Naive thymus-derived CD8-positive, alpha-beta T cell (primary cell): Measurements from ENCODE around the gene ARHGAP22. TPM values are rescaled to one million over a fixed set of nuclear protein-coding genes. Genes with fewer than 3 reads are reported as not detected.

Source experiments
- ATAC-seq, 2 donors: fragments of 150-1000 bp; cut with Tn5 transposase in 1 of 2; sonication (Bioruptor Pico), chemical (Tn5 transposase) in 1 of 2; 1 replicate in 1 of 2; 2 replicates in 1 of 2; pipeline ENCODE4 v1.10.0; 2021; ENCODE audit warnings: mild to moderate bottlenecking in 2 of 2, moderate library complexity in 2 of 2
- POLR2A ChIA-PET: fragments of 350-600 bp; sonication (Branson Sonifier 250); formaldehyde crosslinking; loops from one replicate; lab custom pipeline; 2021; ENCODE audit warnings: antibody characterized with exemption; lab: Charles Lee
- DNase-seq, 10 donors: peaks; one replicate each; pipeline versions ENCODE4 v3.0.0 to v3.0.0-alpha.2; 2020 to 2022
- H3K27ac Mint-ChIP-seq, 10 donors: one replicate each; pipeline ENCODE4 v1.8.0; 2020 to 2022; ENCODE audit warnings: mild to moderate bottlenecking in 10 of 10, mixed read lengths in 10 of 10, moderate library complexity in 4 of 10, inconsistent platforms in 1 of 10
- H3K27me3 Mint-ChIP-seq, 5 donors: one replicate each; pipeline ENCODE4 v1.8.0; 2021 to 2022; ENCODE audit warnings: mixed read lengths in 5 of 5
- H3K36me3 Mint-ChIP-seq, 3 donors: one replicate each; pipeline ENCODE4 v1.8.0; 2020 to 2022; ENCODE audit warnings: mixed read lengths in 3 of 3, mild to moderate bottlenecking in 2 of 3, inconsistent platforms in 1 of 3
- H3K4me1 Mint-ChIP-seq, 4 donors: one replicate each; pipeline ENCODE4 v1.8.0; 2021 to 2022; ENCODE audit warnings: mixed read lengths in 4 of 4
- H3K4me3 Mint-ChIP-seq, 10 donors: one replicate each; pipeline ENCODE4 v1.8.0; 2020 to 2022; ENCODE audit warnings: mild to moderate bottlenecking in 10 of 10, mixed read lengths in 10 of 10, moderate library complexity in 6 of 10, inconsistent platforms in 1 of 10
- H3K9me3 Mint-ChIP-seq, 9 donors: one replicate each; pipeline ENCODE4 v1.8.0; 2020 to 2022; ENCODE audit warnings: mixed read lengths in 9 of 9, mild to moderate bottlenecking in 3 of 9, inconsistent platforms in 1 of 9, moderate library complexity in 1 of 9
- polyA plus RNA-seq, 3 donors: library from polyadenylated mRNA; unstranded; fragments of 300-500 nt; fragmentation: Illumina TruSeq; gene quantifications; one replicate each; pipeline ENCODE4 v1.2.3, GENCODE V29; 2021
- total RNA-seq, 8 experiments: library from RNA in 2 of 8; stranded (reverse) in 2 of 8; gene quantifications; one replicate each; pipeline ENCODE4 v1.2.3 and lab custom pipeline; 2021 to 2026

ARHGAP22 gene
- total and polyA plus RNA-seq, 5 experiments from 2014 or later, result 0.88 TPM; not detected in 4

DNA sequence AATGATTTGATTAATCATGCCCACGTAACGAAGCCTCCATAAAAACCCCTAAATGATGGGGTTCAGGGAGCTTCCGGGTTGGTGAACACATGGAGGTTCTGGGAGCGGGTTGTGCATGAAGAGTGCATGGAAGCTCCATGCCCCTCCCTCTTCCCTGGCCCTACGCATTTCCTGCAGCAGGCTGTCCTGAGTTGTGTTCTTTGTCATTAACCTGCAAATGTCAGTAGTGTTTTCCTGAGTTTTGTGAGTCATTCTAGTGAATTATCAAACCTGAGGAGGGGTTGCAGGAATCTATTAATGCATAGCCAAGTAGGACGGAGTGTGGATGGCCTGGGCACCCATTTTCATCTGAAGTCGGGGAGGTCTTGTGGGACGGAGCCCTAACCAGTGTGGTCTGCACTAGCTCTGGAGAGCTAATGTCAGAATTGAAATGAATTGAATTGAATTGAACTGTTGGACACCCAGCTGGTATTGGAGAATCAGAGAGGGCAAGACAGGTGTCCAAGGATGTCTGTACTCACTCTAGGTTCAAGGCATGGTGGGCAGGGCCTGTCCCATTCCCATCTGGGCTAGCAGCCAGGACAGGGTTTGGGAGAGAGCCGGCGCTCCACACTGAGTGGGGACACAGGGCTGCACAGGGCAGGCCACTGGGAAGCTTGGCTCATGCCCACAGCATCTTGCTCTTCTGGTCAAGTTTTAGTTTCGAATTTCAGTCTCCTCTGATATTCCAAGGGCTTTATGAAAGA, 22.3 kb upstream of the ARHGAP22 start:
- Mint-ChIP-seq H3K4me3 (no peak overlapping the region), H3K9me3 (no peaks in the 10 kb centered on the region), H3K36me3 (no peaks in the 10 kb centered on the region), H3K4me1 (peaks cover 0 to 10% (median 0%) of the 10 kb centered on the region in 4 donors), H3K27me3 (peaks cover 3 to 38% (median 15%) of the 10 kb centered on the region in 5 donors), H3K27ac (no peak overlapping the region)
- no peak for ATAC-seq
- POLR2A ChIA-PET, result no interaction called here
- no peak for DNase-seq

- POLR2A ChIA-PET, result no interaction called here
- Mint-ChIP-seq H3K27me3 (peaks cover 3 to 38% (median 15%) of the 10 kb centered on the region in 5 donors), H3K4me1 (peaks cover 0 to 10% (median 0%) of the 10 kb centered on the region in 4 donors), H3K27ac (no peak overlapping the region), H3K9me3 (peaks cover 0 to 4% (median 0%) of the 10 kb centered on the region in 9 donors), H3K4me3 (no peak overlapping the region), H3K36me3 (no peaks in the 10 kb centered on the region)
- DNase-seq, result no peak
- ATAC-seq, result no peak
Measured at GRCh38 chr10:48626447-48626846, 21.6 kb upstream of the ARHGAP22 start.

GRCh38 chr10:48625826-48626134, 20.9 kb upstream of the ARHGAP22 start:
- peaks cover 3 to 38% (median 15%) of the 10 kb centered on the region in 5 donors for H3K27me3 Mint-ChIP-seq
- no peak overlapping the region for H3K4me3 Mint-ChIP-seq
- no peak for DNase-seq
- H3K27ac Mint-ChIP-seq, result no peak overlapping the region
- peaks cover 0 to 4% (median 0%) of the 10 kb centered on the region in 9 donors for H3K9me3 Mint-ChIP-seq
- no peaks in the 10 kb centered on the region for H3K36me3 Mint-ChIP-seq
- no peak for ATAC-seq
- H3K4me1 Mint-ChIP-seq, result peaks cover 0 to 10% (median 0%) of the 10 kb centered on the region in 4 donors
- POLR2A ChIA-PET, result no interaction called here

- POLR2A ChIA-PET, result no interaction called here
- H3K27me3 Mint-ChIP-seq, result peaks cover 3 to 38% (median 13%) of the 10 kb centered on the region in 5 donors
- H3K4me1 Mint-ChIP-seq, result peaks cover 0 to 10% (median 0%) of the 10 kb centered on the region in 4 donors
Measured at GRCh38 chr10:48623607-48624132, 18.8 kb upstream of the ARHGAP22 start.

DNA sequence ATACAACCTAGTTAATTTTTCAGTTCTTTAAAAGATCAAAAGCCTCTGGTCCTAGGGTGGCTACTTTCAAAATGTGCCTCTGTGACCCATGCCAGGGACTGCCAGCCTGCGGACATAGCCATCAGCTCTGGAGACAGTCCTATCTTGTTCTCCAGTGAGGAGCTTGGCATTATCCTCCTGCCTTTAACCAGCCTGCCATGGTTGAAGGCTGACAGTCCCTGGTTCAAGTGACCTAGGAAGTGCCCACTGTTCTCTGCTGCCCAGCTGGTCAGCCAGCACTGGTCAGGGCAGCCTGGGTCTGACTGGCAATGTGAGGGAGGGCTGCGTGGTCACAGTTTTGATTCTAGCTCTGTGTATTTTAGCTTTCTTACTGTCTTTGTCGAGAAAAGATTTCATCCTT, 18.1 kb upstream of the ARHGAP22 start:
- Mint-ChIP-seq H3K27ac (no peak overlapping the region), H3K36me3 (no peaks in the 10 kb centered on the region), H3K4me3 (no peak overlapping the region), H3K27me3 (peaks cover 3 to 38% (median 13%) of the 10 kb centered on the region in 5 donors), H3K4me1 (peaks cover 0 to 10% (median 0%) of the 10 kb centered on the region in 4 donors), H3K9me3 (peaks cover 0 to 4% (median 0%) of the 10 kb centered on the region in 9 donors)
- DNase-seq (no peak), ATAC-seq (no peak)
- POLR2A ChIA-PET, result no interaction called here

More at GRCh38 chr10:48623607-48624132, 18.8 kb upstream of the ARHGAP22 start:
- DNase-seq, result no peak
- no peak for ATAC-seq
- Mint-ChIP-seq H3K9me3 (peaks cover 0 to 4% (median 0%) of the 10 kb centered on the region in 9 donors), H3K4me3 (no peak overlapping the region), H3K27ac (no peak overlapping the region), H3K36me3 (no peaks in the 10 kb centered on the region)

GRCh38 chr10:48620719-48621118, 15.8 kb upstream of the ARHGAP22 start:
- peaks cover 0 to 12% (median 4%) of the 10 kb centered on the region in 9 donors for H3K9me3 Mint-ChIP-seq
- H3K27ac Mint-ChIP-seq, result no peak overlapping the region
- POLR2A ChIA-PET, result no interaction called here
- DNase-seq, result no peak
- H3K27me3 Mint-ChIP-seq, result peaks cover 5 to 26% (median 13%) of the 10 kb centered on the region in 5 donors
- ATAC-seq, result no peak
- H3K4me3 Mint-ChIP-seq, result no peak overlapping the region
- H3K4me1 Mint-ChIP-seq, result peaks cover 0 to 10% (median 0%) of the 10 kb centered on the region in 4 donors
- H3K36me3 Mint-ChIP-seq, result peaks cover 0 to 10% (median 0%) of the 10 kb centered on the region in 3 donors

DNA sequence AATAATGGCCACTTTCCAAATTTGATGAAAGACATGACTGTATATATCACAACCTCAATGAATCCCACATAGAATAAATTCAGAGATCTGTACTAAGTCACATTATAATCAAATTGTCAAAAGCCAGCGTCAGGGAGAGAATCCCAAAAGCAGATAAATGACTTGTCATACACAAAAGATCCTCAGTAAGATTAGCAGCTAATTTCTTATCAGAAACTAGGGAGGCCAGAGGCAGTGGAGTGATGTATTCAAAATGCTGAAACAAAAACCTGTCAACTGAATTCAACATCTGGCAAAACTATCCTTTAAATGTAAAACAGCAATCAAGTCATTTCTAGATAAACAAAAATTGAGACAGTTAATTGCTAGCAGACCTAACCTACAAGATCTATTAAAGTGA, 11.6 kb upstream of the ARHGAP22 start:
- Mint-ChIP-seq H3K36me3 (peaks cover 0 to 22% (median 0%) of the 10 kb centered on the region in 3 donors), H3K9me3 (peaks cover 2 to 31% (median 14%) of the 10 kb centered on the region in 9 donors), H3K27me3 (peaks cover 12 to 36% (median 26%) of the 10 kb centered on the region in 5 donors), H3K4me3 (no peak overlapping the region), H3K4me1 (no peaks in the 10 kb centered on the region), H3K27ac (no peak overlapping the region)
- no peak for DNase-seq
- ATAC-seq, result no peak
- POLR2A ChIA-PET, result no interaction called here

- Mint-ChIP-seq H3K27ac (no peak overlapping the region), H3K4me3 (no peak overlapping the region), H3K27me3 (peaks cover 13 to 44% (median 26%) of the 10 kb centered on the region in 5 donors), H3K9me3 (peaks cover 2 to 31% (median 14%) of the 10 kb centered on the region in 9 donors), H3K36me3 (peaks cover 0 to 22% (median 0%) of the 10 kb centered on the region in 3 donors), H3K4me1 (no peaks in the 10 kb centered on the region)
- DNase-seq, result no peak
- ATAC-seq, result no peak
- POLR2A ChIA-PET, result no interaction called here
Measured at GRCh38 chr10:48614481-48615390, 9.9 kb upstream of the ARHGAP22 start.

GRCh38 chr10:48613016-48613415, 8.1 kb upstream of the ARHGAP22 start:
- DNase-seq (no peak), ATAC-seq (no peak)
- Mint-ChIP-seq H3K36me3 (peaks cover 0 to 22% (median 0%) of the 10 kb centered on the region in 3 donors), H3K9me3 (peaks cover 2 to 31% (median 14%) of the 10 kb centered on the region in 9 donors), H3K4me3 (no peak overlapping the region), H3K27me3 (peaks cover 13 to 41% (median 25%) of the 10 kb centered on the region in 5 donors), H3K27ac (no peak overlapping the region), H3K4me1 (peaks cover 0 to 1% (median 0%) of the 10 kb centered on the region in 4 donors)
- POLR2A ChIA-PET, result no interaction called here

DNA sequence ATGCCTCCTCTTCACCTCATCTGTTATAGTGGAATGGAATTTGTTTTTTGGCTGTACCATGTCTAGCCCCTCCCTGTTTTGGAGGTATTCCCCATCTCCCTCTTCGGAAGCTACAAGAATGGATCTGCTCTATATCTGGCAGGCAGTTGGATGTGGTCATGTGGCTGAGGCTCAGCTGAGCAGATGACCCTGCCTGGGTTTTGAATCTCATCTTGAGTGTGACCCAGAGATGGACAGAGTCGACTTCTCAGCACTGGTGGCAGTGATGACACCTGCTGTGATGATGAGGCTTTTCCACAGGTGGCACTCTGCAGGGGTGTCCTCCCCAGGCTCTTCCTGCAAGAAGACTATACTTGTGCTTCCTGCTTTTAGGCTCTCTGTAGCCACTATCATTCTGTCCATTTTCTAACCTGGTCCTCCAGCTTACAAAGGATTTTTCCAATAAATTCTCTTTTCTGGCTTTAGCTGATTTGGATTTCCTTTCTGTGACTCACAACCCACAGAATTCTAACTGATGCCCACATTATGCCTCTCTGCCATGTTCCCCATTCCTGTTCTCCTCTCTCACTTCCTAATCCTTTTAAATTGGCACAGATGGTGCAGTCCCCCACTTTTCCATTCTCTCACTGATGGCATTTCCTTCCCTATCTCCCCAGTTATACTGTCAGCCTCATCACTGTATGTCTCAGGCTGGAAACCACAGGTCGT, 7.5 kb upstream of the ARHGAP22 start:
- Mint-ChIP-seq H3K4me1 (peaks cover 0 to 3% (median 0%) of the 10 kb centered on the region in 4 donors), H3K36me3 (peaks cover 0 to 22% (median 0%) of the 10 kb centered on the region in 3 donors), H3K9me3 (peaks cover 2 to 31% (median 14%) of the 10 kb centered on the region in 9 donors), H3K27me3 (peaks cover 14 to 40% (median 24%) of the 10 kb centered on the region in 5 donors), H3K4me3 (no peak overlapping the region), H3K27ac (no peak overlapping the region)
- DNase-seq (no peak), ATAC-seq (no peak)
- POLR2A ChIA-PET, result no interaction called here

DNA sequence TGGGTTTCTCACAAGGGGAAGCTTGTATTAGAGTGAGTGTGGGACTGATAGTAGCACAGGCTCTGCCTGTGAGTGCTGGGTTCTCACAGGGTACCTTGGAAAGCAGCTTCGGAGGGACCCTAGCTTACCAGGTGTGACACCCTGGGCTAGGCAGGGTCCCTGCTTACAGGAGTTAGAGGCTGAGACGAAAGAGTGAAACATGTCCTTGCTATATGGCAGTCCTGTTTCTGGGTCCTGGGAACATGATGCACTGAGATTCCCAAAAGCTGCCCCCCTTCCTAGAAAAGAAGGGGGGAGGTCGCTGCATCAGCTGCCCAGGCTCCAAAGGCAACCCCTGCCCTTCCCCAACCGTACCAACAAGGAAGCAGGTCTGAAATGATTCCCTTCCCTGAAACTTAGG, 6.3 kb upstream of the ARHGAP22 start:
- H3K4me3 Mint-ChIP-seq, result no peak overlapping the region
- H3K9me3 Mint-ChIP-seq, result peaks cover 2 to 26% (median 9%) of the 10 kb centered on the region in 9 donors
- H3K4me1 Mint-ChIP-seq, result peaks cover 0 to 13% (median 1%) of the 10 kb centered on the region in 4 donors
- peaks cover 24 to 48% (median 29%) of the 10 kb centered on the region in 5 donors for H3K27me3 Mint-ChIP-seq
- POLR2A ChIA-PET, result no interaction called here
- ATAC-seq (no peak), DNase-seq (no peak)
- peaks cover 0 to 16% (median 0%) of the 10 kb centered on the region in 3 donors for H3K36me3 Mint-ChIP-seq
- H3K27ac Mint-ChIP-seq, result no peak overlapping the region

GRCh38 chr10:48610585-48611093, 5.8 kb upstream of the ARHGAP22 start:
- POLR2A ChIA-PET, result no interaction called here
- no peak overlapping the region for H3K27ac Mint-ChIP-seq
- ATAC-seq, result no peak
- H3K9me3 Mint-ChIP-seq, result peaks cover 2 to 21% (median 5%) of the 10 kb centered on the region in 9 donors
- no peak overlapping the region for H3K4me3 Mint-ChIP-seq
- peaks cover 0 to 11% (median 0%) of the 10 kb centered on the region in 3 donors for H3K36me3 Mint-ChIP-seq
- H3K4me1 Mint-ChIP-seq, result peaks cover 0 to 16% (median 3%) of the 10 kb centered on the region in 4 donors
- peaks cover 28 to 51% (median 31%) of the 10 kb centered on the region in 5 donors for H3K27me3 Mint-ChIP-seq
- DNase-seq, result no peak
